ENCODE results near the gene AFDN. TPM values are rescaled to one million over a fixed set of nuclear protein-coding genes. Genes with fewer than 3 reads are reported as not detected.
A peak's percentile ranks its signal among the peaks of the same experiment; 100 is the strongest.

AFDN gene
- total and polyA plus RNA-seq, 2 of the 8 experiments (the other 6 are each of a cell fraction or from before 2014, with no cell fraction given): 53.4 to 192 TPM

DNA sequence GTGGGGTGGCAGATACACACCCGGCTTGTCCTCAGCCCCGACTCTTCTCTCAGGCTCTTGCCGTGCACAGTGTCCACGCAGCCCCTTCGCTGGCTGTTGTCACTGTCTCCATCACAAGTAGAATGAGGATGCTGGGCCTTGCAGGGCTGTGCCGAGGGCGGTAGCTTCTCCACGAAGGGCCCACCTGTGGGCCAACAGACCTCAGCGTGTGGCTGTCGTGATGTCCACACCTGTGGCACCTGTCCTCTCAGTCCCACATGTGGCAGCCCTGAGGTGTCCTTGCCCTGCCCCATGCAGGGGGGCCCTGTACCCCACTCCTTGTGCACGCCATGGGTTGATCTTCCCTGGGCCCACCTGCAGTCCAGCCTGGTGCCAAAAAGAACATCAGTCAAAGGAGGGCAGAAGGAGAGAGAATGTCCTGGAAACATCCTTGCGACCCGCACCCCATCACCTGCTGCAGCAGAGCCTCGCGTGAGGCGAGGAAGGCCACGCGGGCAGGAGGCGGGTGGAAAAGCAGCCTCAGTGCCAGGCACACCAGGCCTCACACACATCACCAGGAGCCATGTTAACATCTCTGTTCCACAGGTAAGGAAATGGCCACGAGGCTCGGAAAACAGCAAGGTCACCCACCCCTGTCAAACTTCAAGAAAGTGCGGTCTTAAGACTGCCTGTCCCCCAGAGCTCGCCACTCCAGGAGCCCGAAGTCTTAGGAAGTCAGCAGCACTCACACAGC is 22.3 kb upstream of the AFDN start:
- Histone ChIP-seq H3K27ac (ENCODE audit: low read depth, low read length) (no peak overlapping the region), H3K27me3 (replicated peaks in 1 of 4; ENCODE audit: control insufficient read depth in 3 of 4, extremely low read depth in 1 of 4, insufficient read depth in 3 of 4, low read length in 3 of 4) (no peaks in the 10 kb centered on the region; a peak in 1 of 7 replicates), H2BK5ac (ENCODE audit: low read depth, low read length) (no peak overlapping the region), H3K23me2 (ENCODE audit: low read depth, low read length) (no peaks in the 10 kb centered on the region), H4K8ac (ENCODE audit: extremely low read depth, insufficient read depth, low read length) (no peak overlapping the region; the same call in 1 of the 2 replicates), H4K20me1 (replicated peaks in 1 of 2; ENCODE audit: control insufficient read depth in 1 of 2, insufficient read depth in 2 of 2, low read length in 2 of 2) (no peaks in the 10 kb centered on the region), H4K5ac (ENCODE audit: insufficient read length, low read depth, low read length) (no peak overlapping the region), H3K4ac (replicated peaks; ENCODE audit: insufficient read length, low read depth, low read length) (no peak overlapping the region), H3K9me3 (ENCODE audit: insufficient read depth in 2 of 2, low read depth in 1 of 2, low read length in 1 of 2) (no peaks in the 10 kb centered on the region), H3K4me2 (ENCODE audit: insufficient read depth in 1 of 2, low read depth in 2 of 2, low read length in 2 of 2) (no peak overlapping the region), H2BK12ac (ENCODE audit: low read depth, low read length) (peak overlapping the region; percentile 63; the same call in 1 of the 2 replicates), H2AK5ac (ENCODE audit: low read depth, low read length) (no peak overlapping the region), H3K79me2 (ENCODE audit: control insufficient read depth in 1 of 2, insufficient read depth in 2 of 2, low read length in 2 of 2) (no peaks in the 10 kb centered on the region), H2BK120ac (replicated peaks; ENCODE audit: low read depth, low read length) (no peak overlapping the region), H3K79me1 (ENCODE audit: low read depth, low read length) (no peaks in the 10 kb centered on the region), H2AFZ (ENCODE audit: low read length) (no peak overlapping the region), H3K9ac (replicated peaks in 1 of 4; ENCODE audit: extremely low read depth in 1 of 4, low read depth in 3 of 4, low read length in 3 of 4) (no peak overlapping the region), H3K4me1 (replicated peaks in 1 of 4; ENCODE audit: control insufficient read depth in 3 of 4, insufficient read depth in 4 of 4, low read length in 3 of 4) (peaks cover 0 to 2% (median 1%) of the 10 kb centered on the region in 4 experiments; a peak in 3 of 7 replicates), H3K14ac (ENCODE audit: insufficient read length) (no peak overlapping the region), H2BK20ac (ENCODE audit: low read length) (no peak overlapping the region), H3K18ac (ENCODE audit: extremely low read depth, low read length) (no peak overlapping the region), H2BK15ac (ENCODE audit: low read length) (no peak overlapping the region), H3K4me3 (ENCODE audit: extremely low read depth in 1 of 4, insufficient read depth in 2 of 4, low read depth in 3 of 4, low read length in 4 of 4) (no peak overlapping the region), H3K23ac (ENCODE audit: insufficient read length) (no peak overlapping the region), H3K36me3 (ENCODE audit: control insufficient read depth in 2 of 4, insufficient read depth in 4 of 4, low read length in 3 of 4) (no peaks in the 10 kb centered on the region), H3K56ac (replicated peaks; ENCODE audit: insufficient read length, low read depth, low read length) (no peak overlapping the region), H4K91ac (replicated peaks; ENCODE audit: insufficient read length, low read length) (no peak overlapping the region)
- FAIRE-seq (no peak), DNase-seq (ENCODE audit: low read depth in 1 of 2, low spot score in 2 of 2) (peak in 1 of 2 experiments; percentile 41)
- whole genome bisulfite sequencing, 2 experiments (ENCODE audit: extremely low coverage in 1 of 2, insufficient coverage in 1 of 2, insufficient read length in 1 of 2, insufficient replicate concordance in 2 of 2, low coverage in 1 of 2, low lambda C conversion rate in 2 of 2, missing lambda C conversion rate in 1 of 2): 85% methylated on average over 23 of the region's 24 CpGs; no CpG with 5 or more reads in 1 of the 2 experiments
- ChIA-PET POLR2A (ENCODE audit: partially characterized antibody) (interaction anchor here (0.7 to 1.5 kb wide), 3 partner anchors 127 to 265 kb away, joined by 3 read pairs; no protein-coding TSS in a partner anchor), CTCF (ENCODE audit: partially characterized antibody) (interaction anchor here (0.7 to 1.2 kb wide), 2 partner anchors 24 to 410 kb away, joined by 3 read pairs; no protein-coding TSS in a partner anchor)
- no peak for TF ChIP-seq SIRT6 (IDR thresholded peaks at IDR 0.05; ENCODE audit: low read length)
- TF ChIP-seq, protein P1, sequence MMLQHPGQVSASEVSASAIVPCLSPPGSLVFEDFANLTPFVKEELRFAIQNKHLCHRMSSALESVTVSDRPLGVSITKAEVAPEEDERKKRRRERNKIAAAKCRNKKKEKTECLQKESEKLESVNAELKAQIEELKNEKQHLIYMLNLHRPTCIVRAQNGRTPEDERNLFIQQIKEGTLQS (IDR thresholded peaks at IDR 0.05; ENCODE audit: insufficient read depth, low read depth, low read length): no peak
- no peak for TF ChIP-seq SIN3A (conservative IDR thresholded peaks at IDR 0.05 in 1 of 2, IDR thresholded peaks at IDR 0.05 in 1 of 2; ENCODE audit: low read depth in 1 of 2, low read length in 2 of 2)
- TF ChIP-seq TAF7 (optimal IDR thresholded peaks at IDR 0.05; ENCODE audit: borderline replicate concordance, low read depth, low read length): no peak
- no peak for TF ChIP-seq POLR2AphosphoS5 (IDR thresholded peaks at IDR 0.05; ENCODE audit: low read depth, low read length)
- TF ChIP-seq POU5F1 (IDR thresholded peaks at IDR 0.05; ENCODE audit: low read depth, low read length): no peak
- TF ChIP-seq, protein P2, sequence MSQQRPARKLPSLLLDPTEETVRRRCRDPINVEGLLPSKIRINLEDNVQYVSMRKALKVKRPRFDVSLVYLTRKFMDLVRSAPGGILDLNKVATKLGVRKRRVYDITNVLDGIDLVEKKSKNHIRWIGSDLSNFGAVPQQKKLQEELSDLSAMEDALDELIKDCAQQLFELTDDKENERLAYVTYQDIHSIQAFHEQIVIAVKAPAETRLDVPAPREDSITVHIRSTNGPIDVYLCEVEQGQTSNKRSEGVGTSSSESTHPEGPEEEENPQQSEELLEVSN (IDR thresholded peaks at IDR 0.05): no peak
- no peak for TF ChIP-seq MAFK (IDR thresholded peaks at IDR 0.05; ENCODE audit: low read depth, low read length)
- no peak for TF ChIP-seq NRF1 (IDR thresholded peaks at IDR 0.05; ENCODE audit: low read depth, low read length)
- no peak for TF ChIP-seq CBX5 (IDR thresholded peaks at IDR 0.05; ENCODE audit: low read depth, low read length)
- no peak for TF ChIP-seq TCF12 (IDR thresholded peaks at IDR 0.05; ENCODE audit: low read depth, low read length)
- no peak for TF ChIP-seq CHD2 (IDR thresholded peaks at IDR 0.05; ENCODE audit: low read length)

Data from H1 (cell line).